HepG2 (cell line): ENCODE data around the gene HOXB5. TPM values are rescaled to one million over a fixed set of nuclear protein-coding genes. Genes with fewer than 3 reads are reported as not detected.
A peak's percentile ranks its signal among the peaks of the same experiment; 100 is the strongest.

Source experiments
- ATAC-seq: fragments of 200-7000 bp; cut with Tn5 transposase; 3 replicates; pipeline ENCODE4 v1.9.1; 2020; ENCODE audit warnings: mild to moderate bottlenecking, moderate library complexity
- BruUV-seq: library from RNA; stranded (reverse); fragments of 400-500 nt; replicated peaks from 2 replicates; lab custom pipeline; 2021; lab: Mats Ljungman, UMichigan
- CTCF ChIA-PET: fragments of 300-600 bp; formaldehyde crosslinking; extraction: SDS; loops from one replicate; lab custom pipeline; 2021; ENCODE audit warnings: low total read pairs, inconsistent platforms, low intra/inter-chr PET ratio; lab: Yijun Ruan, JAX
- POLR2A ChIA-PET: fragments of 350-600 bp; sonication (Branson Sonifier 250); formaldehyde crosslinking; loops from one replicate; lab custom pipeline; 2020; ENCODE audit warnings: antibody characterized with exemption, inconsistent platforms; lab: Yijun Ruan, JAX
- DNase-seq: peaks from one replicate; pipeline ENCODE4 v3.0.0-alpha.2; 2015; ENCODE audit warnings: low spot score
- FAIRE-seq: peaks from 3 replicates; lab custom pipeline; 2011; peaks lifted over from hg19 to GRCh38; lab: Jason Lieb, UNC
- H2AFZ ChIP-seq: one replicate; pipeline ENCODE4 v1.6.1; 2011; ENCODE audit warnings: low read length, inconsistent platforms
- H3K27ac ChIP-seq: fragments of 300-600 bp; 3 replicates; pipeline ENCODE4 v1.8.0; 2011; ENCODE audit warnings: mixed run types, mild to moderate bottlenecking, mixed read lengths, low read length, inconsistent platforms; ENCODE audit not compliant: insufficient read depth; ENCODE audit errors: extremely low read length
- H3K27me3 ChIP-seq, 2 experiments: fragments of 200-600 bp in 1 of 2; 2 replicates in 1 of 2; 3 replicates in 1 of 2; pipeline versions ENCODE4 v1.6.0 to v1.8.0; 2011; ENCODE audit warnings: low read length in 2 of 2, mild to moderate bottlenecking in 2 of 2, moderate library complexity in 2 of 2, inconsistent platforms in 1 of 2; ENCODE audit not compliant: insufficient read depth in 2 of 2, control insufficient read depth in 1 of 2
- H3K36me3 ChIP-seq, 2 experiments: fragments of 200-600 bp in 1 of 2; replicated peaks in 1 of 2; 2 replicates in 1 of 2; 3 replicates in 1 of 2; pipeline versions ENCODE4 v1.5.1 to v1.8.0; 2011; ENCODE audit warnings: low read length in 2 of 2, inconsistent platforms in 1 of 2; ENCODE audit not compliant: insufficient read depth in 2 of 2, control insufficient read depth in 1 of 2
- H3K4me1 ChIP-seq: 2 replicates; pipeline ENCODE4 v1.5.1; 2012; ENCODE audit warnings: low read length, inconsistent platforms; ENCODE audit not compliant: insufficient read depth
- H3K4me2 ChIP-seq: 2 replicates; pipeline ENCODE4 v1.6.0; 2011; ENCODE audit warnings: low read depth, low read length, inconsistent platforms
- H3K4me3 ChIP-seq, 3 experiments: fragments of 200-600 bp in 1 of 3; sonication (generic), shearing (Covaris generic) in 1 of 3; replicated peaks in 1 of 3; 2 replicates each; pipeline ENCODE4 v1.5.1; 2011 to 2016; ENCODE audit warnings: low read length in 3 of 3, inconsistent platforms in 2 of 3, low read depth in 2 of 3, mild to moderate bottlenecking in 2 of 3, control low read depth in 1 of 3, mixed read lengths in 1 of 3; ENCODE audit not compliant: insufficient read depth in 1 of 3
- H3K79me2 ChIP-seq: one replicate; pipeline ENCODE4 v1.6.1; 2011; ENCODE audit warnings: low read length, inconsistent platforms; ENCODE audit not compliant: insufficient read depth
- H3K9ac ChIP-seq: 2 replicates; pipeline ENCODE4 v1.6.0; 2011; ENCODE audit warnings: mild to moderate bottlenecking, low read depth, low read length, inconsistent platforms; ENCODE audit not compliant: insufficient read depth
- H3K9me3 ChIP-seq: 2 replicates; pipeline ENCODE4 v1.5.1; 2012; ENCODE audit warnings: mild to moderate bottlenecking, low read length
- H4K20me1 ChIP-seq: 2 replicates; pipeline ENCODE4 v1.6.0; 2011; ENCODE audit warnings: inconsistent platforms, mild to moderate bottlenecking, low read length, moderate library complexity; ENCODE audit not compliant: insufficient read depth
- ADNP ChIP-seq: sonication (generic); formaldehyde crosslinking; IDR thresholded peaks from 2 replicates; pipeline ENCODE4 v1.4.0; 2020; ENCODE audit warnings: missing genetic modification reagents
- ELF1 ChIP-seq: sonication (generic); formaldehyde crosslinking; IDR thresholded peaks from 2 replicates; pipeline ENCODE4 v1.4.0; 2020; ENCODE audit warnings: missing genetic modification reagents
- EZH2 ChIP-seq: conservative IDR thresholded peaks from 2 replicates; pipeline ENCODE4 v1.6.1; 2012; ENCODE audit warnings: mild to moderate bottlenecking, low read depth, low read length, moderate library complexity
- HNRNPLL ChIP-seq: fragments of 200-400 bp; formaldehyde crosslinking; IDR thresholded peaks from 2 replicates; pipeline ENCODE4 v1.6.1; 2017; ENCODE audit warnings: mild to moderate bottlenecking, low read depth, low read length; ENCODE audit not compliant: poor library complexity, severe bottlenecking
- MTF2 ChIP-seq: sonication (generic); formaldehyde crosslinking; IDR thresholded peaks from 2 replicates; pipeline ENCODE4 v1.5.0; 2020; ENCODE audit warnings: missing genetic modification reagents, borderline replicate concordance
- SMAD3 ChIP-seq: sonication (generic); formaldehyde crosslinking; IDR thresholded peaks from 2 replicates; pipeline ENCODE4 v1.4.0; 2020; ENCODE audit warnings: missing genetic modification reagents
- SRSF9 ChIP-seq: fragments of 200-400 bp; formaldehyde crosslinking; IDR thresholded peaks from 2 replicates; pipeline ENCODE4 v1.6.1; 2018; ENCODE audit warnings: borderline replicate concordance, mild to moderate bottlenecking, low read depth, low read length; ENCODE audit not compliant: insufficient read depth, poor library complexity, severe bottlenecking
- SUZ12 ChIP-seq: fragments of 150-350 bp; IDR thresholded peaks from 2 replicates; pipeline ENCODE4 v1.6.1; 2014; ENCODE audit warnings: low read depth, low read length
- ZBTB49 ChIP-seq: sonication (generic); formaldehyde crosslinking; IDR thresholded peaks from 2 replicates; pipeline ENCODE4 v1.4.0; 2020; ENCODE audit warnings: missing genetic modification reagents, borderline replicate concordance
- ZNF20 ChIP-seq: sonication (generic); formaldehyde crosslinking; IDR thresholded peaks from 2 replicates; pipeline ENCODE4 v1.4.0; 2020; ENCODE audit warnings: mild to moderate bottlenecking, moderate library complexity, missing genetic modification reagents
- ZNF687 ChIP-seq: sonication (generic); formaldehyde crosslinking; IDR thresholded peaks from 2 replicates; pipeline ENCODE4 v1.5.1; 2020; ENCODE audit warnings: mild to moderate bottlenecking, missing genetic modification reagents, moderate library complexity
- ZNF713 ChIP-seq: sonication (generic); formaldehyde crosslinking; IDR thresholded peaks from 2 replicates; pipeline ENCODE4 v1.4.0; 2020; ENCODE audit warnings: mild to moderate bottlenecking, missing genetic modification reagents
- ZNF800 ChIP-seq: sonication (generic); formaldehyde crosslinking; IDR thresholded peaks from 2 replicates; pipeline ENCODE4 v1.4.0; 2020; ENCODE audit warnings: missing genetic modification reagents
- WGBS: methylation state at CpG from one replicate; pipeline ENCODE4 v1.1.6; 2017; ENCODE audit warnings: low lambda C conversion rate; 5-methylcytosine and 5-hydroxymethylcytosine counted together
- in situ Hi-C: cut with HindIII; loops from 2 replicates; pipeline ENCODE4 v1.10.0; 2017; ENCODE audit warnings: low pct_unique_long_range_greater_than_20kb; ENCODE audit not compliant: extremely low pct_ligation_motif_present
- intact Hi-C: fragments of 100-400 bp; cut with micrococcal nuclease; formaldehyde crosslinking; loops from one replicate; pipeline ENCODE4 v1.10.0; 2022; ENCODE audit not compliant: unreplicated experiment
- polyA plus RNA-seq, 8 experiments: library from polyadenylated mRNA; depleted of rRNA in 3 of 8; stranded (reverse) in 7 of 8; unstranded in 1 of 8; fragments of >200 nt; fragmentation: Illumina TruSeq in 4 of 8; extraction: Trizol in 4 of 8; gene quantifications; 2 replicates each; pipeline versions ENCODE4 v1.2.1 to v1.2.3, GENCODE V29; 2011 to 2016; ENCODE audit warnings: low read depth in 4 of 8, missing spikeins in 1 of 8, mixed read lengths in 1 of 8; ENCODE audit not compliant: insufficient read depth in 1 of 8
- total RNA-seq, 5 experiments: library from RNA; depleted of rRNA; stranded (reverse); fragments of >200 nt; fragmentation: Illumina TruSeq; extraction: Trizol; gene quantifications; 2 replicates each; pipeline ENCODE4 v1.2.3, GENCODE V29; 2016; ENCODE audit warnings: low read depth in 1 of 5

The HOXB5 gene
- total and polyA plus RNA-seq, 2 of the 13 experiments (the other 11 are each of a cell fraction or from before 2014, with no cell fraction given), result not detected

GRCh38 chr17:48598736-48599135, 5.2 kb upstream of the HOXB5 start (continued):
- TF ChIP-seq ZBTB49 (CRISPR knock-in tag) (no peak), SUZ12 (no peak), SRSF9 (no peak), SMAD3 (CRISPR knock-in tag) (no peak), ELF1 (CRISPR knock-in tag) (no peak), ZNF20 (no peak)

- Histone ChIP-seq H3K9me3 (no peaks in the 10 kb centered on the region), H3K4me2 (peak overlapping the region; percentile 29; the same call in 1 of the 2 replicates), H3K79me2 (no peaks in the 10 kb centered on the region), H4K20me1 (peaks cover under 1% of the 10 kb centered on the region; the same call in 1 of the 2 replicates), H3K27ac (no peak overlapping the region), H3K36me3 (no peaks in the 10 kb centered on the region), H3K4me1 (peaks cover 17% of the 10 kb centered on the region; the same call in 1 of the 2 replicates), H2AFZ (no peak overlapping the region), H3K27me3 (peaks cover 52 to 96% of the 10 kb centered on the region in 2 experiments), H3K9ac (no peak overlapping the region), H3K4me3 (no peak overlapping the region; a peak in 1 of 6 replicates)
- POLR2A ChIA-PET, result no interaction called here
- WGBS, result 10% methylated on average over 44 of the region's 68 CpGs
- BruUV-seq, result no TSS peak
- intact Hi-C loops (no loop called here), in situ Hi-C loops (loop anchor here (5.0 kb wide), 1 partner anchor 446 kb away; no protein-coding TSS in a partner anchor)
- no peak for DNase-seq
- CTCF ChIA-PET, result no interaction called here
- TF ChIP-seq ZNF687 (CRISPR knock-in tag) (0 out of 2 replicates have a peak, but pooled peaks have one; percentile 11), ZNF800 (CRISPR knock-in tag) (peak; percentile 84; the same call in 1 of the 2 replicates), MTF2 (CRISPR knock-in tag) (peak; percentile 91; the same call in 1 of the 2 replicates), ADNP (CRISPR knock-in tag) (no peak), EZH2 (peak; percentile 87), HNRNPLL (peak; percentile 68), ZNF713 (CRISPR knock-in tag) (no peak)
- no peak for FAIRE-seq
- 0 out of 3 replicates have a peak, but pooled peaks have one; percentile 5 for ATAC-seq
Observed at GRCh38 chr17:48597778-48598631, 4.4 kb upstream of the HOXB5 start.
